ENCODE measurements around the gene CCDC121. TPM values are rescaled to one million over a fixed set of nuclear protein-coding genes. Genes with fewer than 3 reads are reported as not detected.

Gene CCDC121
- under 1 TPM in 1 of 2 donors, not detected in 1; 0.28 TPM for total RNA-seq

GRCh38 chr2:27628767-27629709, at the start of gene CCDC121, which contains the start of gene GPN1:
TSS of gene CCDC121 (minus strand) at chr2:27629012. CDS start at chr2:27627799, 1,213 bp downstream.
TSS of gene GPN1 (plus strand) at chr2:27629050. CDS start at chr2:27629059, 9 bp downstream.
- Mint-ChIP-seq H3K9me3 (no peaks in the 10 kb centered on the region), H3K4me3 (no peak within 1 kb of the TSS), H3K27me3 (ENCODE audit: low read depth) (no peaks in the 10 kb centered on the region), H3K27ac (peak within 1 kb of the TSS; percentile 9), H3K4me1 (ENCODE audit: low read depth) (no peaks in the 10 kb centered on the region), H3K36me3 (ENCODE audit: insufficient read depth in 2 of 2) (peaks cover 3 to 8% of the 10 kb centered on the region in 2 donors)
- ATAC-seq (replicated peaks in 1 of 2) = peak; percentile 97
- DNase-seq = peak; percentile 95 to 97

- DNase-seq = no peak
- H3K36me3 Mint-ChIP-seq (ENCODE audit: insufficient read depth in 2 of 2) = peaks cover 6 to 29% of the 10 kb centered on the region in 2 donors
- no peak overlapping the region for H3K4me3 Mint-ChIP-seq
- no peaks in the 10 kb centered on the region for H3K27me3 Mint-ChIP-seq (ENCODE audit: low read depth)
- peaks cover 9% of the 10 kb centered on the region for H3K4me1 Mint-ChIP-seq (ENCODE audit: low read depth)
- no peak for ATAC-seq (replicated peaks in 1 of 2)
- peak overlapping the region; percentile 80 for H3K27ac Mint-ChIP-seq
- no peaks in the 10 kb centered on the region for H3K9me3 Mint-ChIP-seq
These were observed 44.1 kb upstream of the CCDC121 start for GRCh38 chr2:27672723-27673486.

- no peak for ATAC-seq (replicated peaks in 1 of 2)
- Mint-ChIP-seq H3K36me3 (ENCODE audit: insufficient read depth in 2 of 2) (peaks cover 4 to 34% of the 10 kb centered on the region in 2 donors), H3K27me3 (ENCODE audit: low read depth) (no peaks in the 10 kb centered on the region), H3K4me1 (ENCODE audit: low read depth) (peaks cover 17% of the 10 kb centered on the region), H3K4me3 (no peak overlapping the region), H3K9me3 (no peaks in the 10 kb centered on the region), H3K27ac (peak overlapping the region; percentile 10)
- no peak for DNase-seq
These were observed 42.4 kb upstream of the CCDC121 start for GRCh38 chr2:27671235-27671634.

GRCh38 chr2:27667446-27667845, 38.6 kb upstream of the CCDC121 start:
- no peak for ATAC-seq (replicated peaks in 1 of 2)
- Mint-ChIP-seq H3K36me3 (ENCODE audit: insufficient read depth in 2 of 2) (peaks cover 3 to 28% of the 10 kb centered on the region in 2 donors), H3K4me3 (no peak overlapping the region), H3K4me1 (ENCODE audit: low read depth) (peaks cover 44% of the 10 kb centered on the region), H3K9me3 (no peaks in the 10 kb centered on the region), H3K27me3 (ENCODE audit: low read depth) (no peaks in the 10 kb centered on the region), H3K27ac (no peak overlapping the region)
- no peak for DNase-seq

- Mint-ChIP-seq H3K4me1 (ENCODE audit: low read depth) (peaks cover 51% of the 10 kb centered on the region), H3K4me3 (peak overlapping the region; percentile 98 to 99), H3K9me3 (no peaks in the 10 kb centered on the region), H3K27ac (peak overlapping the region; percentile 87), H3K27me3 (ENCODE audit: low read depth) (no peaks in the 10 kb centered on the region), H3K36me3 (ENCODE audit: insufficient read depth in 2 of 2) (peaks cover 11 to 36% of the 10 kb centered on the region in 2 donors)
- DNase-seq (no peak), ATAC-seq (replicated peaks in 1 of 2) (no peak)
These were observed 36.0 kb upstream of the CCDC121 start for GRCh38 chr2:27664622-27665363.

- peak; percentile 18 to 35 for ATAC-seq (replicated peaks in 1 of 2)
- H3K27ac Mint-ChIP-seq = peak overlapping the region; percentile 99
- H3K9me3 Mint-ChIP-seq = no peaks in the 10 kb centered on the region
- H3K27me3 Mint-ChIP-seq (ENCODE audit: low read depth) = no peaks in the 10 kb centered on the region
- peaks cover 13 to 38% of the 10 kb centered on the region in 2 donors for H3K36me3 Mint-ChIP-seq (ENCODE audit: insufficient read depth in 2 of 2)
- peak overlapping the region; percentile 98 to 99 for H3K4me3 Mint-ChIP-seq
- peaks cover 57% of the 10 kb centered on the region for H3K4me1 Mint-ChIP-seq (ENCODE audit: low read depth)
- no peak for DNase-seq
These were observed 35.4 kb upstream of the CCDC121 start for GRCh38 chr2:27664154-27664574.

GRCh38 chr2:27663285-27664153, 34.7 kb upstream of the CCDC121 start, which contains the start of the genes SLC4A1AP and SUPT7L:
TSS of gene SLC4A1AP (plus strand) at chr2:27663889. CDS start at chr2:27663915, 26 bp downstream.
TSS of gene SUPT7L (minus strand) at chr2:27663614. CDS start at chr2:27662192, 1,422 bp downstream.
- Mint-ChIP-seq H3K27ac (peak within 1 kb of the TSS; percentile 99), H3K4me1 (ENCODE audit: low read depth) (peaks cover 58% of the 10 kb centered on the region), H3K9me3 (no peaks in the 10 kb centered on the region), H3K27me3 (ENCODE audit: low read depth) (no peaks in the 10 kb centered on the region), H3K36me3 (ENCODE audit: insufficient read depth in 2 of 2) (peaks cover 13 to 34% of the 10 kb centered on the region in 2 donors), H3K4me3 (peak within 1 kb of the TSS; percentile 98 to 99)
- DNase-seq (peak; percentile 76), ATAC-seq (replicated peaks in 1 of 2) (peak; percentile 86 to 87)

GRCh38 chr2:27661371-27661770, 32.6 kb upstream of the CCDC121 start:
- ATAC-seq (replicated peaks in 1 of 2) = no peak
- H3K4me1 Mint-ChIP-seq (ENCODE audit: low read depth) = peaks cover 52% of the 10 kb centered on the region
- peak overlapping the region in 1 of 2 donors; percentile 98 for H3K4me3 Mint-ChIP-seq
- no peak for DNase-seq
- peaks cover 13 to 29% of the 10 kb centered on the region in 2 donors for H3K36me3 Mint-ChIP-seq (ENCODE audit: insufficient read depth in 2 of 2)
- no peak overlapping the region for H3K27ac Mint-ChIP-seq
- H3K9me3 Mint-ChIP-seq = no peaks in the 10 kb centered on the region
- no peaks in the 10 kb centered on the region for H3K27me3 Mint-ChIP-seq (ENCODE audit: low read depth)

- no peak overlapping the region for H3K4me3 Mint-ChIP-seq
- no peak for DNase-seq
- H3K9me3 Mint-ChIP-seq = no peaks in the 10 kb centered on the region
- peaks cover 38% of the 10 kb centered on the region for H3K4me1 Mint-ChIP-seq (ENCODE audit: low read depth)
- peak overlapping the region; percentile 31 for H3K27ac Mint-ChIP-seq
- peaks cover 10 to 31% of the 10 kb centered on the region in 2 donors for H3K36me3 Mint-ChIP-seq (ENCODE audit: insufficient read depth in 2 of 2)
- no peaks in the 10 kb centered on the region for H3K27me3 Mint-ChIP-seq (ENCODE audit: low read depth)
- ATAC-seq (replicated peaks in 1 of 2) = no peak
These were observed 26.5 kb upstream of the CCDC121 start for GRCh38 chr2:27655155-27655951.

GRCh38 chr2:27653397-27653796, 24.6 kb upstream of the CCDC121 start:
- no peaks in the 10 kb centered on the region for H3K27me3 Mint-ChIP-seq (ENCODE audit: low read depth)
- no peak overlapping the region for H3K4me3 Mint-ChIP-seq
- H3K4me1 Mint-ChIP-seq (ENCODE audit: low read depth) = peaks cover 33% of the 10 kb centered on the region
- no peak overlapping the region for H3K27ac Mint-ChIP-seq
- H3K9me3 Mint-ChIP-seq = no peaks in the 10 kb centered on the region
- DNase-seq = no peak
- ATAC-seq (replicated peaks in 1 of 2) = peak; percentile 47 to 61
- peaks cover 6 to 29% of the 10 kb centered on the region in 2 donors for H3K36me3 Mint-ChIP-seq (ENCODE audit: insufficient read depth in 2 of 2)

- peak overlapping the region in 1 of 2 donors; percentile 7 for H3K4me3 Mint-ChIP-seq
- peaks cover 33% of the 10 kb centered on the region for H3K4me1 Mint-ChIP-seq (ENCODE audit: low read depth)
- H3K27ac Mint-ChIP-seq = peak overlapping the region; percentile 63
- H3K36me3 Mint-ChIP-seq (ENCODE audit: insufficient read depth in 2 of 2) = peaks cover 6 to 29% of the 10 kb centered on the region in 2 donors
- peak; percentile 44 to 61 for ATAC-seq (replicated peaks in 1 of 2)
- H3K9me3 Mint-ChIP-seq = no peaks in the 10 kb centered on the region
- H3K27me3 Mint-ChIP-seq (ENCODE audit: low read depth) = no peaks in the 10 kb centered on the region
- DNase-seq = no peak
These were observed 24.0 kb upstream of the CCDC121 start for GRCh38 chr2:27652790-27653189.
